HepG2 (cell line): ENCODE data around the gene UST. TPM values are rescaled to one million over a fixed set of nuclear protein-coding genes. Genes with fewer than 3 reads are reported as not detected.

ENCODE experiments used
- ATF7-NPFF ChIP-seq: sonication (generic); formaldehyde crosslinking; IDR thresholded peaks from 2 replicates; pipeline ENCODE4 v1.8.1; 2023; ENCODE audit warnings: mild to moderate bottlenecking, low read depth, missing genetic modification reagents, moderate library complexity
- CEBPB ChIP-seq: IDR thresholded peaks from 2 replicates; pipeline ENCODE4 v1.6.1; 2011; ENCODE audit warnings: low read depth, low read length, improper control_type of control experiment, borderline replicate concordance
- SNAPC4 ChIP-seq: sonication (generic); formaldehyde crosslinking; IDR thresholded peaks from 2 replicates; pipeline ENCODE4 v1.4.0; 2020; ENCODE audit warnings: mild to moderate bottlenecking, missing genetic modification reagents
- TOE1 ChIP-seq: sonication (generic); formaldehyde crosslinking; IDR thresholded peaks from 2 replicates; pipeline ENCODE4 v1.4.0; 2020; ENCODE audit warnings: mild to moderate bottlenecking, missing genetic modification reagents
- ZMYM2 ChIP-seq: sonication (generic); formaldehyde crosslinking; IDR thresholded peaks from 2 replicates; pipeline ENCODE4 v1.8.0; 2022; ENCODE audit warnings: mild to moderate bottlenecking, missing genetic modification reagents
- ZMYM4 ChIP-seq: sonication (generic); formaldehyde crosslinking; IDR thresholded peaks from 2 replicates; pipeline ENCODE4 v1.8.1; 2023; ENCODE audit warnings: mild to moderate bottlenecking, missing genetic modification reagents
- ZNF142 ChIP-seq: sonication (generic); formaldehyde crosslinking; IDR thresholded peaks from 2 replicates; pipeline ENCODE4 v1.4.0; 2020; ENCODE audit warnings: missing genetic modification reagents
- ZNF343 ChIP-seq: sonication (generic); formaldehyde crosslinking; IDR thresholded peaks from 2 replicates; pipeline ENCODE4 v1.4.0; 2020; ENCODE audit warnings: mild to moderate bottlenecking, missing genetic modification reagents
- ZNF446 ChIP-seq: sonication (generic); formaldehyde crosslinking; IDR thresholded peaks from 2 replicates; pipeline ENCODE4 v1.5.0; 2020; ENCODE audit warnings: mild to moderate bottlenecking, missing genetic modification reagents
- polyA plus RNA-seq, 8 experiments: library from polyadenylated mRNA; depleted of rRNA in 3 of 8; stranded (reverse) in 7 of 8; unstranded in 1 of 8; fragments of >200 nt; fragmentation: Illumina TruSeq in 4 of 8; extraction: Trizol in 4 of 8; gene quantifications; 2 replicates each; pipeline versions ENCODE4 v1.2.1 to v1.2.3, GENCODE V29; 2011 to 2016; ENCODE audit warnings: low read depth in 4 of 8, missing spikeins in 1 of 8, mixed read lengths in 1 of 8; ENCODE audit not compliant: insufficient read depth in 1 of 8
- total RNA-seq, 5 experiments: library from RNA; depleted of rRNA; stranded (reverse); fragments of >200 nt; fragmentation: Illumina TruSeq; extraction: Trizol; gene quantifications; 2 replicates each; pipeline ENCODE4 v1.2.3, GENCODE V29; 2016; ENCODE audit warnings: low read depth in 1 of 5
- TF ChIP-seq, protein P1 (sequence below): sonication (generic); formaldehyde crosslinking; conservative IDR thresholded peaks from 2 replicates; pipeline ENCODE4 v1.4.0; 2020; ENCODE audit warnings: missing genetic modification reagents
- TF ChIP-seq, protein P2 (sequence below): sonication (generic); formaldehyde crosslinking; IDR thresholded peaks from 2 replicates; pipeline ENCODE4 v1.4.0; 2020; ENCODE audit warnings: missing genetic modification reagents

The UST gene
- total and polyA plus RNA-seq, 2 of the 13 experiments (the other 11 are each of a cell fraction or from before 2014, with no cell fraction given): 0.27 TPM; not detected in 1

- no peak for TF ChIP-seq ATF7-NPFF (CRISPR knock-in tag)
- no peak for TF ChIP-seq TOE1 (CRISPR knock-in tag)
- TF ChIP-seq, protein P1, sequence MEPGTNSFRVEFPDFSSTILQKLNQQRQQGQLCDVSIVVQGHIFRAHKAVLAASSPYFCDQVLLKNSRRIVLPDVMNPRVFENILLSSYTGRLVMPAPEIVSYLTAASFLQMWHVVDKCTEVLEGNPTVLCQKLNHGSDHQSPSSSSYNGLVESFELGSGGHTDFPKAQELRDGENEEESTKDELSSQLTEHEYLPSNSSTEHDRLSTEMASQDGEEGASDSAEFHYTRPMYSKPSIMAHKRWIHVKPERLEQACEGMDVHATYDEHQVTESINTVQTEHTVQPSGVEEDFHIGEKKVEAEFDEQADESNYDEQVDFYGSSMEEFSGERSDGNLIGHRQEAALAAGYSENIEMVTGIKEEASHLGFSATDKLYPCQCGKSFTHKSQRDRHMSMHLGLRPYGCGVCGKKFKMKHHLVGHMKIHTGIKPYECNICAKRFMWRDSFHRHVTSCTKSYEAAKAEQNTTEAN (CRISPR knock-in tag): no peak
- no peak; the same call in 1 of the 2 replicates for TF ChIP-seq CEBPB
- TF ChIP-seq ZNF343 (CRISPR knock-in tag): no peak
- no peak for TF ChIP-seq ZNF446 (CRISPR knock-in tag)
- TF ChIP-seq ZNF142 (CRISPR knock-in tag): no peak
- TF ChIP-seq ZMYM4: peak; percentile 62; the same call in 1 of the 2 replicates
- TF ChIP-seq ZMYM2: no peak
- no peak for TF ChIP-seq SNAPC4
- TF ChIP-seq, protein P2, sequence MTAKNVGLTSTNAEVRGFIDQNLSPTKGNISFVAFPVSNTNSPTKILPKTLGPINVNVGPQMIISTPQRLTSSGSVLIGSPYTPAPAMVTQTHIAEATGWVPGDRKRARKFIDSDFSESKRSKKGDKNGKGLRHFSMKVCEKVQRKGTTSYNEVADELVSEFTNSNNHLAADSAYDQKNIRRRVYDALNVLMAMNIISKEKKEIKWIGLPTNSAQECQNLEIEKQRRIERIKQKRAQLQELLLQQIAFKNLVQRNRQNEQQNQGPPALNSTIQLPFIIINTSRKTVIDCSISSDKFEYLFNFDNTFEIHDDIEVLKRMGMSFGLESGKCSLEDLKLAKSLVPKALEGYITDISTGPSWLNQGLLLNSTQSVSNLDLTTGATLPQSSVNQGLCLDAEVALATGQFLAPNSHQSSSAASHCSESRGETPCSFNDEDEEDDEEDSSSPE (CRISPR knock-in tag): no peak
These were observed 201.0 kb downstream of the UST start (continued) for GRCh38 chr6:148947621-148948444.
